GM19193 (cell line): ENCODE data around the gene COL5A1.

Experiments
- POLR2A ChIP-seq: IDR thresholded peaks from 4 replicates; pipeline ENCODE4 v1.6.1; 2011; ENCODE audit not compliant: insufficient read depth, insufficient read length; ENCODE audit errors: extremely low read depth

Gene COL5A1

DNA sequence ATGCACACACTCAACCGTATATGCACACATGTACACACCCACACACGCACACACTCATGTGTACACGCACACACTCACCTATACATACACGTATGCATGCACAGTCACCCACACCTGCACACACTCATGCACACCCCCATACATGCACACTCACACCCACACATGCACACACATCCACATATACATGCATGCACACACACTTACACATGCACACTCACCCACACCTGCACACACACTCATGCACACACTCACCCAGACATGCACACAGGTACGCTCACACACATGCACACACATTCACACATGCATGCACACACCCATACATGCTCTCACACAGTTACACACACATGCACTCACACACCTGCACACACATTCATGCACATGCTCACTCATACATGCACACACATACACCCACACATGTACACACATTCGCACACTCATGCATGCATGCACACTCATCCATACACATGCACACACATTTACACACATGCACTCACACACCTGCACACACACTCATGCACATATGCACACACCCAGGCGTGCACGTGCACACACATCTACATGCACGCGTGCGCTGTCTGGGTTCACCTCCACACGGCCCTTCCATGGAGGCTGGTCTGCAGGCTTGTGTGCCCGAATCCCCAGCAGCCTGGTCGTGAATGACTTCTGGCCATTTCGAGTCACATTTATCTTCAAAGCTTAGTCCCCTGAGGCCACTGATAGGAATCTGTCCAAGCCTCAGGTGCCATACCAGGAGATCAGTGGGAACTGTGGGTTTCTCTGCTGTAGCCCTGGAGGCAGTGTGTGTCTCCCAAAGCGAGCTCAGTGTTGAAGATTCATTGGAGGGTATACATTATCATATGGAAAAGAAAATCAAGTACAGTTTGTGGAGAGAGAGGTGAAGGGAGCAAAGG, 103.0 kb downstream of the COL5A1 start:
- no peak for TF ChIP-seq POLR2A

GRCh38 chr9:134747951-134748489, 106.4 kb downstream of the COL5A1 start:
- TF ChIP-seq POLR2A = no peak

DNA sequence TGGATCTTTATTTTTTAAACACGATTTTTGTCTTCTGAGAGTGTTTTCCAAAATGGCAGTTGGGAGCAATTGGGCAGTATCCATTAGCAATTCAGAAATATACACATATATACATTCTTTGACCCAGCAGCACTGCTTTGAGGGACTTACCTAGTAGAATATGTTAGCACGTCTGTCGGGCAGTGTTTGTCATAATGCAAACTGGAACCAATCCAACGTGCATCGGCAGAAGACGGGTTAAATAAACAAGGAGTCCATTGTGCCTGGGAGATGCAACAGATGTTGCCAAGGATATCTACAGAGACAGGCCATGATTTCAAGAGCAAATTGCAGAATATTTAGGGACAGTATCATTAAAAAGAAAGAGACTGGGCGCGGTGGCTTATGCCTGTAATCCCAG, 107.0 kb downstream of the COL5A1 start:
- TF ChIP-seq POLR2A = no peak

GRCh38 chr9:134750450-134751155, 109.0 kb downstream of the COL5A1 start:
- TF ChIP-seq POLR2A = no peak

DNA sequence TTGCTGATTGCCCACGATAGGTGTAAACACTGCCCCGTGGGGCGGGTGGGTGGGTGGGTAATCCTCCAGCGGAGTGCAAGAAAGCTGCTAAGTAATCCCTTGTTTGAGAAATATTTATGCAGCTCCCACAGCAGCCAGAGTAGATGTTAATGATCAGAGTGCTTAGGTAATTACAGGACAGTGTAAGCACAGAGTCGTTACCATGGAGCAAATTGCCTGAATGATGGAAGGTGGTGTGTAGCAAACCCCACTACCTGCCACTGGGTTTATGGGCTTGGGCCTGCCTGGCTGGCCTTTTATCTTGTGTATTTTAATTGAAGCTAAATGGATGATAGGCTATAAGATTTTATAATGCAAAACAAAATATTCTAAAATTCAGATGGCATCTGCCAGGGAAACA, 110.0 kb downstream of the COL5A1 start:
- TF ChIP-seq POLR2A = no peak

GRCh38 chr9:134752471-134753168, 111.0 kb downstream of the COL5A1 start:
- no peak for TF ChIP-seq POLR2A

- TF ChIP-seq POLR2A = no peak
Measured at GRCh38 chr9:134753191-134753590, 111.6 kb downstream of the COL5A1 start.

GRCh38 chr9:134755221-134755907, 113.8 kb downstream of the COL5A1 start:
- TF ChIP-seq POLR2A = no peak

GRCh38 chr9:134756098-134756497, 114.5 kb downstream of the COL5A1 start:
- TF ChIP-seq POLR2A = no peak

GRCh38 chr9:134757216-134757975, 115.8 kb downstream of the COL5A1 start:
- no peak for TF ChIP-seq POLR2A

GRCh38 chr9:134758949-134759607, 117.5 kb downstream of the COL5A1 start:
- no peak for TF ChIP-seq POLR2A

DNA sequence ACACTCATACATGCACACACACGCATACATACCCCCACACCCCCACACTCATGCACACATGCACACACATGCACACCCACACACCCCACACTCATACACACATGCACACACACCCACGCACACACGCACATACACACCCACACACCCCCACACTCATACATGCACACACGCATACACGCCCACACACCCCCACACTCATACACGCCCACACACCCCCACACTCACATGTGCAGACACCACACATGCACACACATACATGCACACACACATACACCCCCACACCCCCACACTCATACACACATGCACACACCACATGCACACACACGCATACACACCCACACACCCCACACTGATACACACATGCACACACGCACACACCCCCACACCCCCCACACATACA, 118.3 kb downstream of the COL5A1 start:
- TF ChIP-seq POLR2A = no peak

- no peak for TF ChIP-seq POLR2A
Measured at GRCh38 chr9:134760750-134761420, 119.3 kb downstream of the COL5A1 start.
